Measurements from ENCODE around the gene EFNA5.
A peak's percentile ranks its signal among the peaks of the same experiment; 100 is the strongest.

EFNA5 gene

GRCh38 chr5:107673368-107674136 lies 2.8 kb upstream of the EFNA5 start:
- no peak for DNase-seq (ENCODE audit: low read depth, low spot score)
- Histone ChIP-seq H3K27me3 (ENCODE audit: insufficient read depth, insufficient read length) (peaks cover 7% of the 10 kb centered on the region), H3K9me3 (ENCODE audit: insufficient read depth, low read length) (no peaks in the 10 kb centered on the region), H3K9ac (ENCODE audit: insufficient read length, low read depth) (peak overlapping the region; percentile 74), H3K4me3 (ENCODE audit: insufficient read length, low read depth) (peak overlapping the region; percentile 55), H3K36me3 (ENCODE audit: insufficient read depth, insufficient read length, low read length) (no peaks in the 10 kb centered on the region), H3K4me1 (ENCODE audit: insufficient read depth, insufficient read length) (no peaks in the 10 kb centered on the region)
- TF ChIP-seq ZNF274 (IDR thresholded peaks at IDR 0.05; ENCODE audit: low read depth, low read length) (no peak), SUZ12 (IDR thresholded peaks at IDR 0.05; ENCODE audit: extremely low read depth, insufficient read depth, insufficient read length) (no peak), YY1 (IDR thresholded peaks at IDR 0.05; ENCODE audit: insufficient read depth, insufficient read length) (no peak)

- DNase-seq (ENCODE audit: low read depth, low spot score): no peak
- no peaks in the 10 kb centered on the region for H3K36me3 ChIP-seq (ENCODE audit: insufficient read depth, insufficient read length, low read length)
Measured at GRCh38 chr5:107673039-107673367, 2.3 kb upstream of the EFNA5 start.

GRCh38 chr5:107672211-107673038 lies 1.7 kb upstream of the EFNA5 start:
- Histone ChIP-seq H3K36me3 (ENCODE audit: insufficient read depth, insufficient read length, low read length) (no peaks in the 10 kb centered on the region), H3K4me3 (ENCODE audit: insufficient read length, low read depth) (peak overlapping the region; percentile 78), H3K27me3 (ENCODE audit: insufficient read depth, insufficient read length) (peaks cover 10% of the 10 kb centered on the region), H3K9me3 (ENCODE audit: insufficient read depth, low read length) (no peaks in the 10 kb centered on the region), H3K9ac (ENCODE audit: insufficient read length, low read depth) (peak overlapping the region; percentile 94), H3K4me1 (ENCODE audit: insufficient read depth, insufficient read length) (no peaks in the 10 kb centered on the region)
- DNase-seq (ENCODE audit: low read depth, low spot score): peak; percentile 90
- TF ChIP-seq YY1 (IDR thresholded peaks at IDR 0.05; ENCODE audit: insufficient read depth, insufficient read length): no peak
- TF ChIP-seq SUZ12 (IDR thresholded peaks at IDR 0.05; ENCODE audit: extremely low read depth, insufficient read depth, insufficient read length): no peak
- TF ChIP-seq ZNF274 (IDR thresholded peaks at IDR 0.05; ENCODE audit: low read depth, low read length): no peak

More at GRCh38 chr5:107673039-107673367, 2.3 kb upstream of the EFNA5 start:
- Histone ChIP-seq H3K4me3 (ENCODE audit: insufficient read length, low read depth) (peak overlapping the region; percentile 55), H3K27me3 (ENCODE audit: insufficient read depth, insufficient read length) (peaks cover 10% of the 10 kb centered on the region), H3K9me3 (ENCODE audit: insufficient read depth, low read length) (no peaks in the 10 kb centered on the region), H3K9ac (ENCODE audit: insufficient read length, low read depth) (peak overlapping the region; percentile 74), H3K4me1 (ENCODE audit: insufficient read depth, insufficient read length) (no peaks in the 10 kb centered on the region)
- TF ChIP-seq YY1 (IDR thresholded peaks at IDR 0.05; ENCODE audit: insufficient read depth, insufficient read length) (no peak), SUZ12 (IDR thresholded peaks at IDR 0.05; ENCODE audit: extremely low read depth, insufficient read depth, insufficient read length) (no peak), ZNF274 (IDR thresholded peaks at IDR 0.05; ENCODE audit: low read depth, low read length) (no peak)

- Histone ChIP-seq H3K4me3 (ENCODE audit: insufficient read length, low read depth) (peak overlapping the region; percentile 78), H3K4me1 (ENCODE audit: insufficient read depth, insufficient read length) (no peaks in the 10 kb centered on the region), H3K9ac (ENCODE audit: insufficient read length, low read depth) (peak overlapping the region; percentile 94), H3K36me3 (ENCODE audit: insufficient read depth, insufficient read length, low read length) (no peaks in the 10 kb centered on the region), H3K27me3 (ENCODE audit: insufficient read depth, insufficient read length) (peaks cover 10% of the 10 kb centered on the region), H3K9me3 (ENCODE audit: insufficient read depth, low read length) (no peaks in the 10 kb centered on the region)
- TF ChIP-seq YY1 (IDR thresholded peaks at IDR 0.05; ENCODE audit: insufficient read depth, insufficient read length): no peak
- TF ChIP-seq ZNF274 (IDR thresholded peaks at IDR 0.05; ENCODE audit: low read depth, low read length): no peak
- no peak for TF ChIP-seq SUZ12 (IDR thresholded peaks at IDR 0.05; ENCODE audit: extremely low read depth, insufficient read depth, insufficient read length)
- peak; percentile 27 for DNase-seq (ENCODE audit: low read depth, low spot score)
Measured at GRCh38 chr5:107671742-107672210, 1.0 kb upstream of the EFNA5 start.

GRCh38 chr5:107670087-107670931 lies 428 bp downstream of the EFNA5 start:
- Histone ChIP-seq H3K27me3 (ENCODE audit: insufficient read depth, insufficient read length) (peaks cover 10% of the 10 kb centered on the region), H3K9me3 (ENCODE audit: insufficient read depth, low read length) (no peaks in the 10 kb centered on the region), H3K9ac (ENCODE audit: insufficient read length, low read depth) (peak overlapping the region; percentile 94), H3K36me3 (ENCODE audit: insufficient read depth, insufficient read length, low read length) (no peaks in the 10 kb centered on the region), H3K4me1 (ENCODE audit: insufficient read depth, insufficient read length) (no peaks in the 10 kb centered on the region), H3K4me3 (ENCODE audit: insufficient read length, low read depth) (peak overlapping the region; percentile 78)
- peak; percentile 6 for DNase-seq (ENCODE audit: low read depth, low spot score)
- TF ChIP-seq SUZ12 (IDR thresholded peaks at IDR 0.05; ENCODE audit: extremely low read depth, insufficient read depth, insufficient read length) (no peak), ZNF274 (IDR thresholded peaks at IDR 0.05; ENCODE audit: low read depth, low read length) (no peak), YY1 (IDR thresholded peaks at IDR 0.05; ENCODE audit: insufficient read depth, insufficient read length) (no peak)

- H3K27me3 ChIP-seq (ENCODE audit: insufficient read depth, insufficient read length): peaks cover 10% of the 10 kb centered on the region
- H3K9me3 ChIP-seq (ENCODE audit: insufficient read depth, low read length): no peaks in the 10 kb centered on the region
- no peaks in the 10 kb centered on the region for H3K36me3 ChIP-seq (ENCODE audit: insufficient read depth, insufficient read length, low read length)
- TF ChIP-seq SUZ12 (IDR thresholded peaks at IDR 0.05; ENCODE audit: extremely low read depth, insufficient read depth, insufficient read length): no peak
- TF ChIP-seq YY1 (IDR thresholded peaks at IDR 0.05; ENCODE audit: insufficient read depth, insufficient read length): no peak
- TF ChIP-seq ZNF274 (IDR thresholded peaks at IDR 0.05; ENCODE audit: low read depth, low read length): no peak
- peak; percentile 9 for DNase-seq (ENCODE audit: low read depth, low spot score)
- no peaks in the 10 kb centered on the region for H3K4me1 ChIP-seq (ENCODE audit: insufficient read depth, insufficient read length)
- peak overlapping the region; percentile 78 for H3K4me3 ChIP-seq (ENCODE audit: insufficient read length, low read depth)
- peak overlapping the region; percentile 94 for H3K9ac ChIP-seq (ENCODE audit: insufficient read length, low read depth)
Measured at GRCh38 chr5:107669096-107670031, 1.4 kb downstream of the EFNA5 start.

Measured in NT2/D1 (cell line).